HepG2 (cell line): Measurements from ENCODE around the gene ANKRD22. TPM values are rescaled to one million over a fixed set of nuclear protein-coding genes. Genes with fewer than 3 reads are reported as not detected.

Experiments used
- ATAC-seq: fragments of 200-7000 bp; cut with Tn5 transposase; 3 replicates; pipeline ENCODE4 v1.9.1; 2020; ENCODE audit warnings: mild to moderate bottlenecking, moderate library complexity
- BruUV-seq: library from RNA; stranded (reverse); fragments of 400-500 nt; replicated peaks from 2 replicates; lab custom pipeline; 2021; lab: Mats Ljungman, UMichigan
- CTCF ChIA-PET: fragments of 300-600 bp; formaldehyde crosslinking; extraction: SDS; loops from one replicate; lab custom pipeline; 2021; ENCODE audit warnings: low total read pairs, inconsistent platforms, low intra/inter-chr PET ratio; lab: Yijun Ruan, JAX
- POLR2A ChIA-PET: fragments of 350-600 bp; sonication (Branson Sonifier 250); formaldehyde crosslinking; loops from one replicate; lab custom pipeline; 2020; ENCODE audit warnings: antibody characterized with exemption, inconsistent platforms; lab: Yijun Ruan, JAX
- DNase-seq: peaks from one replicate; pipeline ENCODE4 v3.0.0-alpha.2; 2015; ENCODE audit warnings: low spot score
- FAIRE-seq: peaks from 3 replicates; lab custom pipeline; 2011; peaks lifted over from hg19 to GRCh38; lab: Jason Lieb, UNC
- H2AFZ ChIP-seq: one replicate; pipeline ENCODE4 v1.6.1; 2011; ENCODE audit warnings: low read length, inconsistent platforms
- H3K27ac ChIP-seq: fragments of 300-600 bp; 3 replicates; pipeline ENCODE4 v1.8.0; 2011; ENCODE audit warnings: mixed run types, mild to moderate bottlenecking, mixed read lengths, low read length, inconsistent platforms; ENCODE audit not compliant: insufficient read depth; ENCODE audit errors: extremely low read length
- H3K27me3 ChIP-seq, 2 experiments: fragments of 200-600 bp in 1 of 2; 2 replicates in 1 of 2; 3 replicates in 1 of 2; pipeline versions ENCODE4 v1.6.0 to v1.8.0; 2011; ENCODE audit warnings: low read length in 2 of 2, mild to moderate bottlenecking in 2 of 2, moderate library complexity in 2 of 2, inconsistent platforms in 1 of 2; ENCODE audit not compliant: insufficient read depth in 2 of 2, control insufficient read depth in 1 of 2
- H3K36me3 ChIP-seq, 2 experiments: fragments of 200-600 bp in 1 of 2; replicated peaks in 1 of 2; 2 replicates in 1 of 2; 3 replicates in 1 of 2; pipeline versions ENCODE4 v1.5.1 to v1.8.0; 2011; ENCODE audit warnings: low read length in 2 of 2, inconsistent platforms in 1 of 2; ENCODE audit not compliant: insufficient read depth in 2 of 2, control insufficient read depth in 1 of 2
- H3K4me1 ChIP-seq: 2 replicates; pipeline ENCODE4 v1.5.1; 2012; ENCODE audit warnings: low read length, inconsistent platforms; ENCODE audit not compliant: insufficient read depth
- H3K4me2 ChIP-seq: 2 replicates; pipeline ENCODE4 v1.6.0; 2011; ENCODE audit warnings: low read depth, low read length, inconsistent platforms
- H3K4me3 ChIP-seq, 3 experiments: fragments of 200-600 bp in 1 of 3; sonication (generic), shearing (Covaris generic) in 1 of 3; replicated peaks in 1 of 3; 2 replicates each; pipeline ENCODE4 v1.5.1; 2011 to 2016; ENCODE audit warnings: low read length in 3 of 3, inconsistent platforms in 2 of 3, low read depth in 2 of 3, mild to moderate bottlenecking in 2 of 3, control low read depth in 1 of 3, mixed read lengths in 1 of 3; ENCODE audit not compliant: insufficient read depth in 1 of 3
- H3K79me2 ChIP-seq: one replicate; pipeline ENCODE4 v1.6.1; 2011; ENCODE audit warnings: low read length, inconsistent platforms; ENCODE audit not compliant: insufficient read depth
- H3K9ac ChIP-seq: 2 replicates; pipeline ENCODE4 v1.6.0; 2011; ENCODE audit warnings: mild to moderate bottlenecking, low read depth, low read length, inconsistent platforms; ENCODE audit not compliant: insufficient read depth
- H3K9me3 ChIP-seq: 2 replicates; pipeline ENCODE4 v1.5.1; 2012; ENCODE audit warnings: mild to moderate bottlenecking, low read length
- H4K20me1 ChIP-seq: 2 replicates; pipeline ENCODE4 v1.6.0; 2011; ENCODE audit warnings: inconsistent platforms, mild to moderate bottlenecking, low read length, moderate library complexity; ENCODE audit not compliant: insufficient read depth
- ARID2 ChIP-seq: sonication (generic); formaldehyde crosslinking; IDR thresholded peaks from 2 replicates; pipeline ENCODE4 v1.8.1; 2022; ENCODE audit warnings: mild to moderate bottlenecking, missing genetic modification reagents, borderline replicate concordance
- ETS1 ChIP-seq: sonication (generic); formaldehyde crosslinking; IDR thresholded peaks from 2 replicates; pipeline ENCODE4 v1.4.0; 2020; ENCODE audit warnings: missing genetic modification reagents
- MLX ChIP-seq: IDR thresholded peaks from 2 replicates; pipeline ENCODE4 v1.6.1; 2016
- PHF21A ChIP-seq: sonication (generic); formaldehyde crosslinking; IDR thresholded peaks from 2 replicates; pipeline ENCODE4 v1.5.0; 2020; ENCODE audit warnings: mild to moderate bottlenecking, missing genetic modification reagents
- ZBTB49 ChIP-seq: sonication (generic); formaldehyde crosslinking; IDR thresholded peaks from 2 replicates; pipeline ENCODE4 v1.4.0; 2020; ENCODE audit warnings: missing genetic modification reagents, borderline replicate concordance
- ZNF142 ChIP-seq: sonication (generic); formaldehyde crosslinking; IDR thresholded peaks from 2 replicates; pipeline ENCODE4 v1.4.0; 2020; ENCODE audit warnings: missing genetic modification reagents
- ZNF280D ChIP-seq: sonication (generic); formaldehyde crosslinking; IDR thresholded peaks from 2 replicates; pipeline ENCODE4 v1.5.1; 2020; ENCODE audit warnings: mild to moderate bottlenecking, missing genetic modification reagents
- ZNF703 ChIP-seq: sonication (generic); formaldehyde crosslinking; IDR thresholded peaks from 2 replicates; pipeline ENCODE4 v1.5.1; 2020; ENCODE audit warnings: missing genetic modification reagents, mild to moderate bottlenecking, moderate library complexity, borderline replicate concordance
- ZSCAN21 ChIP-seq: sonication (generic); formaldehyde crosslinking; IDR thresholded peaks from 2 replicates; pipeline ENCODE4 v1.8.0; 2022; ENCODE audit warnings: mild to moderate bottlenecking, missing genetic modification reagents, moderate library complexity, borderline replicate concordance
- WGBS: methylation state at CpG from one replicate; pipeline ENCODE4 v1.1.6; 2017; ENCODE audit warnings: low lambda C conversion rate; 5-methylcytosine and 5-hydroxymethylcytosine counted together
- in situ Hi-C: cut with HindIII; loops from 2 replicates; pipeline ENCODE4 v1.10.0; 2017; ENCODE audit warnings: low pct_unique_long_range_greater_than_20kb; ENCODE audit not compliant: extremely low pct_ligation_motif_present
- intact Hi-C: fragments of 100-400 bp; cut with micrococcal nuclease; formaldehyde crosslinking; loops from one replicate; pipeline ENCODE4 v1.10.0; 2022; ENCODE audit not compliant: unreplicated experiment
- polyA plus RNA-seq, 8 experiments: library from polyadenylated mRNA; depleted of rRNA in 3 of 8; stranded (reverse) in 7 of 8; unstranded in 1 of 8; fragments of >200 nt; fragmentation: Illumina TruSeq in 4 of 8; extraction: Trizol in 4 of 8; gene quantifications; 2 replicates each; pipeline versions ENCODE4 v1.2.1 to v1.2.3, GENCODE V29; 2011 to 2016; ENCODE audit warnings: low read depth in 4 of 8, missing spikeins in 1 of 8, mixed read lengths in 1 of 8; ENCODE audit not compliant: insufficient read depth in 1 of 8
- total RNA-seq, 5 experiments: library from RNA; depleted of rRNA; stranded (reverse); fragments of >200 nt; fragmentation: Illumina TruSeq; extraction: Trizol; gene quantifications; 2 replicates each; pipeline ENCODE4 v1.2.3, GENCODE V29; 2016; ENCODE audit warnings: low read depth in 1 of 5

Gene ANKRD22
- total and polyA plus RNA-seq, 2 of the 13 experiments (the other 11 are each of a cell fraction or from before 2014, with no cell fraction given): not detected

- no peaks in the 10 kb centered on the region for H3K9me3 ChIP-seq
- H3K4me3 ChIP-seq: no peak overlapping the region
- no peaks in the 10 kb centered on the region for H3K79me2 ChIP-seq
- BruUV-seq: no TSS peak
- no peaks in the 10 kb centered on the region for H4K20me1 ChIP-seq
- intact Hi-C loops: no loop called here
- no peak overlapping the region for H2AFZ ChIP-seq
- no peak overlapping the region for H3K4me2 ChIP-seq
- ChIA-PET POLR2A (no interaction called here), CTCF (no interaction called here)
- H3K36me3 ChIP-seq: no peaks in the 10 kb centered on the region
- DNase-seq (no peak), ATAC-seq (no peak), FAIRE-seq (no peak)
- in situ Hi-C loops: no loop called here
- no peaks in the 10 kb centered on the region for H3K27me3 ChIP-seq
- H3K4me1 ChIP-seq: peaks cover 26% of the 10 kb centered on the region
- no peak overlapping the region for H3K9ac ChIP-seq
- no CpG with 5 or more reads among the region's 2 CpGs for WGBS
- no peak overlapping the region for H3K27ac ChIP-seq
- TF ChIP-seq ZNF142 (CRISPR knock-in tag) (no peak), ZBTB49 (CRISPR knock-in tag) (no peak), ZNF703 (CRISPR knock-in tag) (no peak), ARID2 (CRISPR knock-in tag) (no peak), ZSCAN21 (no peak), PHF21A (no peak), ZNF280D (CRISPR knock-in tag) (no peak), ETS1 (no peak), MLX (CRISPR knock-in tag) (no peak)
Measured at GRCh38 chr10:88892222-88892967, 40.8 kb upstream of the ANKRD22 start.
